Adrenal gland (tissue), 5 donors: ENCODE results near the gene APRT.

ENCODE experiments used
- POLR2A ChIP-seq, 2 donors: fragments of 450-650 bp; IDR thresholded peaks; one replicate each; pipeline ENCODE4 v1.6.1; 2017; ENCODE audit warnings: antibody characterized with exemption in 2 of 2, mild to moderate bottlenecking in 2 of 2, moderate library complexity in 1 of 2
- TF ChIP-seq, protein P1 (sequence below), 6 experiments: fragments of 450-650 bp in 4 of 6; fragments of 200-600 bp in 2 of 6; sonication (generic) in 1 of 6; IDR thresholded peaks; 1 replicate in 5 of 6; 2 replicates in 1 of 6; pipeline versions ENCODE4 v1.5.1 to v1.8.0; 2016 to 2021; ENCODE audit warnings: antibody characterized with exemption in 6 of 6, mild to moderate bottlenecking in 2 of 6, moderate library complexity in 1 of 6
- donor health status: DM: no; HTN: no; CAD: no.

DNA sequence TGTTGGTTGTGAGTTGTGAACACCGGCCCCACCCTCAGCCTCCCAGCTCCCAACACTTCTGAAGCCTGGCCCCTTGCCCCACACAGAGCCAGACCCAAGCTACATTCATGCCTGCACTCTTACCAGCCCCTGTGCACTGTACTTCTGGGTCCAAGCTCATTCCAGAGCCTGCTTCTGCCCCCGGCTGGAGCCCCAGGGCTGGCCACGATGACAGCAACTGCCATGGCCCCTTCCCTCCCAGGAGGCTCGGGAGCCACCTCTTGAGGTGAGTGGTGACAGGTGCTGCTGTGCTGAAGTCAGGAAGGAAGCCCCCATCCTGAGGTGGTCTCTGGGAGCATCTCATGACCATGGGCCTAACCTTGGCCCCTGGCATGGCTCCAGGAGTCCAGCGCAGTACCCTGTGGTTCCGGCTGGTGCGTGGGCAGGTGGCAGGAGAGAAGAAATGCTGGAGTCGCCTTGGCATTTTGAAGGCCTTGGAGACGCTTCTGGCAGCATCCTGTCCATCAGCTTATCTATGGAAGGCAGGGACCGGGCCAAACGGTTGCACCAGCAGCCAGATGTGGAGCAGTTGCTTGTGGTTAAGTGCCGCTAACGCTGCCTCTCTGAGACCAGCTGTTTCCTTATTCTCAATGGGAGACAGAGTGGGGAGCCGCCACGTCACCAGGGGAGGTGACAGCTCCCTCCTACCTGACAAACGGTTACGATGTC lies 12.0 kb downstream of the APRT start:
- TF ChIP-seq, protein P1, sequence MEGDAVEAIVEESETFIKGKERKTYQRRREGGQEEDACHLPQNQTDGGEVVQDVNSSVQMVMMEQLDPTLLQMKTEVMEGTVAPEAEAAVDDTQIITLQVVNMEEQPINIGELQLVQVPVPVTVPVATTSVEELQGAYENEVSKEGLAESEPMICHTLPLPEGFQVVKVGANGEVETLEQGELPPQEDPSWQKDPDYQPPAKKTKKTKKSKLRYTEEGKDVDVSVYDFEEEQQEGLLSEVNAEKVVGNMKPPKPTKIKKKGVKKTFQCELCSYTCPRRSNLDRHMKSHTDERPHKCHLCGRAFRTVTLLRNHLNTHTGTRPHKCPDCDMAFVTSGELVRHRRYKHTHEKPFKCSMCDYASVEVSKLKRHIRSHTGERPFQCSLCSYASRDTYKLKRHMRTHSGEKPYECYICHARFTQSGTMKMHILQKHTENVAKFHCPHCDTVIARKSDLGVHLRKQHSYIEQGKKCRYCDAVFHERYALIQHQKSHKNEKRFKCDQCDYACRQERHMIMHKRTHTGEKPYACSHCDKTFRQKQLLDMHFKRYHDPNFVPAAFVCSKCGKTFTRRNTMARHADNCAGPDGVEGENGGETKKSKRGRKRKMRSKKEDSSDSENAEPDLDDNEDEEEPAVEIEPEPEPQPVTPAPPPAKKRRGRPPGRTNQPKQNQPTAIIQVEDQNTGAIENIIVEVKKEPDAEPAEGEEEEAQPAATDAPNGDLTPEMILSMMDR (IDR thresholded peaks at IDR 0.05) = no peak
- no peak for TF ChIP-seq POLR2A (IDR thresholded peaks at IDR 0.05)
